IPS-18a (cell line): ENCODE results near the gene LIMS1.

Experiments used
- H3K27ac ChIP-seq: one replicate; pipeline ENCODE4 v1.5.1; 2013; ENCODE audit warnings: low read length
- H3K27me3 ChIP-seq: one replicate; pipeline ENCODE4 v1.6.1; 2013; ENCODE audit warnings: mild to moderate bottlenecking, low read length; ENCODE audit not compliant: control insufficient read depth, insufficient read depth
- H3K36me3 ChIP-seq: one replicate; pipeline ENCODE4 v1.6.1; 2013; ENCODE audit warnings: low read depth, low read length; ENCODE audit not compliant: control insufficient read depth
- H3K4me1 ChIP-seq: one replicate; pipeline ENCODE4 v1.6.1; 2013; ENCODE audit warnings: low read depth, low read length; ENCODE audit not compliant: control insufficient read depth
- H3K4me3 ChIP-seq: one replicate; pipeline ENCODE4 v1.5.1; 2013; ENCODE audit warnings: low read length
- H3K9ac ChIP-seq: one replicate; pipeline ENCODE4 v1.6.1; 2013; ENCODE audit warnings: mild to moderate bottlenecking, low read length, moderate library complexity
- H3K9me3 ChIP-seq: one replicate; pipeline ENCODE4 v1.6.1; 2013; ENCODE audit warnings: low read depth, low read length; ENCODE audit not compliant: control insufficient read depth

LIMS1 gene

GRCh38 chr2:108619925-108620620 lies 85.8 kb downstream of the LIMS1 start:
- Histone ChIP-seq H3K9ac (no peak overlapping the region), H3K27me3 (no peaks in the 10 kb centered on the region), H3K27ac (no peak overlapping the region), H3K4me1 (peaks cover 40% of the 10 kb centered on the region), H3K9me3 (no peaks in the 10 kb centered on the region), H3K4me3 (no peak overlapping the region), H3K36me3 (no peaks in the 10 kb centered on the region)

DNA sequence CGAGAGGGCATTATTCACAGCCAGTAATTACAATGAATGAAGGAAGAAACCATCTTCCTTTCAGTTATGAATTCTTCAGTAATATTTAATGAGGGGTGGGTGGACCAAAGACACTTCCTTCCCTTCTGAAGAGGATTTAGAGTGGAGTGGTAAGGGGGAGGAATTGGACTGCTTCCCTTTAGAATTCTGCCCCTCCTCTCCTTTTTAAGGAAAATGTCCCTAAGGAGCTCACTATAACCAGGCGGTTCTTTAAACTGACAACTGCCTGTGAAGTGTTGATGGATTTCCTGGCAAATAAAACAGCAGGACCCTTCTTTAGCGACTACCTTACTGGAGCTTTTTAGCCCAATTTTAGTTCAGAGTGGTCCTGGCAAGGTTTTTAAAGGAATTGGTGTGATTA lies 86.4 kb downstream of the LIMS1 start:
- H3K27me3 ChIP-seq, result no peaks in the 10 kb centered on the region
- H3K27ac ChIP-seq, result peak overlapping the region; percentile 78
- peak overlapping the region; percentile 54 for H3K4me3 ChIP-seq
- peaks cover 40% of the 10 kb centered on the region for H3K4me1 ChIP-seq
- peak overlapping the region; percentile 58 for H3K9ac ChIP-seq
- no peaks in the 10 kb centered on the region for H3K36me3 ChIP-seq
- H3K9me3 ChIP-seq, result no peaks in the 10 kb centered on the region

DNA sequence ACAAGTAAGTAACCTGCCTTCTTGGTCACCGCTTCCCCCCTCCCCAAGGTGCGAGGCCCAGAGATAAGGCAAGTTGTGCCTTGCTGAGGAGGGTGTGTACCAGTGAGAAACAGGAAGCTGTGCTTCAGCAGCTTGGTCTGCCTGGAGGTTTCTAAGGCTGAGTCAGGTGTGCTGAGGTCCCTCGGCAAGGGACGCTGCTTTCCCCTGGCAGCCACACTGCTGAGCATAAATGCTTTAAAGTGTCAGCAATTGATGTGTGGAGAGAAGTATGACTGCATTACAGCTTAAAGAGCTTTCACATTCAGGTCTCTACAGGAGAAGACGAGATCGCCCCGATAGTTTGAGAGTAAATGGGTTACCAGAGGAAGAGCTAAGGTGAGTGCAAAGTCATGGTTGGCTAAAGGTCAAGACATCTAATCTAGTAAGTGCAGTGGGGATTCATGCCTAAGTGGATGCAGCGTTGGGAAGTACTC lies 86.9 kb downstream of the LIMS1 start:
- H3K27me3 ChIP-seq, result no peaks in the 10 kb centered on the region
- H3K27ac ChIP-seq, result peak overlapping the region; percentile 78
- peak overlapping the region; percentile 58 for H3K9ac ChIP-seq
- peak overlapping the region; percentile 54 for H3K4me3 ChIP-seq
- H3K36me3 ChIP-seq, result no peaks in the 10 kb centered on the region
- H3K9me3 ChIP-seq, result no peaks in the 10 kb centered on the region
- peaks cover 40% of the 10 kb centered on the region for H3K4me1 ChIP-seq

- peak overlapping the region; percentile 54 for H3K4me3 ChIP-seq
- H3K27ac ChIP-seq, result peak overlapping the region; percentile 78
- no peaks in the 10 kb centered on the region for H3K9me3 ChIP-seq
- no peaks in the 10 kb centered on the region for H3K27me3 ChIP-seq
- H3K4me1 ChIP-seq, result peaks cover 40% of the 10 kb centered on the region
- no peaks in the 10 kb centered on the region for H3K36me3 ChIP-seq
- peak overlapping the region; percentile 58 for H3K9ac ChIP-seq
Observed at GRCh38 chr2:108621687-108622681, 87.7 kb downstream of the LIMS1 start.

DNA sequence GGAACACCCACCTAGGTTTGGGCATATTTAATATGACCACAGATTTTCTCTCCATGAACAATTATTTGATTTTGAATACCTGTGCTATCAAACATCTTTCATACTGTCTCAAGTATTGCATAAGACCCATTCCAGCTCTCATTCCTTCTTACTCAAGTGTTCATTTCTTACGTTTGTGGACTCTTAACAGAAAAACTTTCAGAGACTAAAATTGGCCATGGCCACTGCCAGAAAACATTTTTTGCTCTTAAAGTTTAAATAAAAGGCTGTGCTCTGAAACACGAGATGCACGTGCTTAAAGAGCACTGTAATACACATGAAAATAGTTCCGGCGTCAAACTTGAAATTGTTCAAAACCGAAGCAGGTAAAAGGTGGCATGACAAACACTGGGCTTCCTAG lies 89.3 kb downstream of the LIMS1 start:
- Histone ChIP-seq H3K9me3 (no peaks in the 10 kb centered on the region), H3K9ac (no peak overlapping the region), H3K27ac (no peak overlapping the region)

GRCh38 chr2:108625186-108625827 lies 91.0 kb downstream of the LIMS1 start:
- no peak overlapping the region for H3K27ac ChIP-seq
- H3K4me3 ChIP-seq, result no peak overlapping the region
- H3K4me1 ChIP-seq, result peaks cover 37% of the 10 kb centered on the region
- no peak overlapping the region for H3K9ac ChIP-seq
- no peaks in the 10 kb centered on the region for H3K36me3 ChIP-seq
- H3K27me3 ChIP-seq, result no peaks in the 10 kb centered on the region
- H3K9me3 ChIP-seq, result no peaks in the 10 kb centered on the region

More for the DNA sequence above, 89.3 kb downstream of the LIMS1 start:
- Histone ChIP-seq H3K4me1 (peaks cover 40% of the 10 kb centered on the region), H3K27me3 (no peaks in the 10 kb centered on the region), H3K4me3 (no peak overlapping the region), H3K36me3 (no peaks in the 10 kb centered on the region)

GRCh38 chr2:108625828-108626195 lies 91.5 kb downstream of the LIMS1 start:
- H3K27me3 ChIP-seq, result no peaks in the 10 kb centered on the region
- H3K27ac ChIP-seq, result no peak overlapping the region
- H3K36me3 ChIP-seq, result no peaks in the 10 kb centered on the region
- no peak overlapping the region for H3K4me3 ChIP-seq
- H3K9me3 ChIP-seq, result no peaks in the 10 kb centered on the region
- H3K9ac ChIP-seq, result no peak overlapping the region
- peaks cover 32% of the 10 kb centered on the region for H3K4me1 ChIP-seq

GRCh38 chr2:108626995-108627394 lies 92.7 kb downstream of the LIMS1 start:
- no peak overlapping the region for H3K4me3 ChIP-seq
- H3K36me3 ChIP-seq, result no peaks in the 10 kb centered on the region
- no peaks in the 10 kb centered on the region for H3K9me3 ChIP-seq
- no peak overlapping the region for H3K27ac ChIP-seq
- no peak overlapping the region for H3K9ac ChIP-seq
- H3K27me3 ChIP-seq, result no peaks in the 10 kb centered on the region
- peaks cover 21% of the 10 kb centered on the region for H3K4me1 ChIP-seq

DNA sequence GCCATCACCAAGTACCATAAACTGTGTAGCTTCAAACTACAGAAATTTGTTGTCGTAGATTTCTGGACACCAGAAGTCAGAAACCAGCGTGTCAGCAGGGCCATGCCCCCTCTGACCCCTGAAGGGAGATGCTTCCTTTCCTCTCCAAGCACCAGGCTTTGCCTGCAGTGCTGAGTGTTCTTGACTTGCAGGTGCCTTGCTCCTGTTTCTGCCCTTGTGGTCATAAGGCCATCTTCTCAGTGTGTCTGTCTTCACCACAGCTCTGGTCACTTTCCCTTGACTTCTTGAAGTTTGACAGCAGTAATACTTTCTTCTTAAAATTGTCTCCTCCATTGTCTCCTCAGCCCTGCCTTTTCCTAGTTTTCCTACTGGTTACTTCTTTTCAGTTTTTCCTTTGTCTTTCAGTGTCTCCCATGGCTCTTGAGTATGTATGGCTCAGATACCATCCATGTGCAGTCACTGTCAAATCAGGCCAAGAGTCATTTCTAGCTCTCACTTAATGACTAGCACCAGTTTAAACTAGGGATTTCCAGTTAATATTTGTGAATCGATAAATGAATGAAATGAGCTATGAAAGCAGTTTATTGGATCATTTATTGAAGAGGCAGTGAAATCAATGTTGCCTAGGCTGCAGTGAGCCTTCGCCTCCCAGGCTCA lies 93.8 kb downstream of the LIMS1 start:
- Histone ChIP-seq H3K9me3 (no peaks in the 10 kb centered on the region), H3K4me3 (no peak overlapping the region), H3K27ac (no peak overlapping the region), H3K4me1 (peaks cover 10% of the 10 kb centered on the region), H3K36me3 (no peaks in the 10 kb centered on the region), H3K27me3 (no peaks in the 10 kb centered on the region), H3K9ac (no peak overlapping the region)

DNA sequence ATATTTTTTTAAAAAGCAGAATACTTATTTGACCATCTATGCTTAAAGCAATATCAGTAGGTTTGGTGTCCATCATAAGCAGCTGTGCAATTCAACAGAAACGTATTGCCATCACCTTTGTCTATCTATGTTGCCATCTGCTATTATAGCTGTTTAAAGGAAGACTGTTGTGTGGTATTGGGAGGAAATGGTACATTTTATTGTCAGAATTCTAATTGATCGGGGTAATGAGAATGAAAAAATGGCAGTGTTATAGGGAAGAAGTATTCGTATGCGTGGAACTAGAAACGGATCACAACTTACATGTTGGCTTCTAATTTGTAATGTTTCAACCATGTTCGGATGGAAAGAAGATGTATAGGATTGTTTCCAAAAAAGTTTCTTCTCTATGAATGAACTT lies 94.7 kb downstream of the LIMS1 start:
- H3K27ac ChIP-seq, result no peak overlapping the region
- no peaks in the 10 kb centered on the region for H3K27me3 ChIP-seq
- no peaks in the 10 kb centered on the region for H3K36me3 ChIP-seq
- H3K4me3 ChIP-seq, result no peak overlapping the region
- no peaks in the 10 kb centered on the region for H3K9me3 ChIP-seq
- no peak overlapping the region for H3K9ac ChIP-seq
- peaks cover 1% of the 10 kb centered on the region for H3K4me1 ChIP-seq

DNA sequence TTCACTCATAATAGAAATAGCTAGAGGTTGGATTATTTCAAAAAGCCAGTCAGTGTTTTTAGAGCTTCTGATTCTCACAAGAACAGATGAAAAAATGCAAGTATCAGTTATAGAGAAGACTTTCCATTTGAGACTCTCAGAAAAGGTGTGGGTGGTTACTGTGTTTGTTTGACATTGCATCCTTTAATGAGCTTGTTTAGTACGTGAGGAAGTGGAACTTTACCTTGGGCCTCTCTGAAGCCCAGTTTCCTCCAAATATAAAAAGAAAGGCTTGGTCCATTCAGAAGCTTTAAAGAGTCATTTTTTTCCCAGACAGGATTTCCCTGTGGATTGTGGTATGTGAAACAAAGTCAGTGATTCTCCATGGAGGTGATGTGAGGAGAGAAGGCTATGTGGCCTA lies 95.1 kb downstream of the LIMS1 start:
- no peaks in the 10 kb centered on the region for H3K27me3 ChIP-seq
- no peak overlapping the region for H3K9ac ChIP-seq
- H3K4me3 ChIP-seq, result no peak overlapping the region
- H3K9me3 ChIP-seq, result no peaks in the 10 kb centered on the region
- H3K4me1 ChIP-seq, result peaks cover 3% of the 10 kb centered on the region
- no peak overlapping the region for H3K27ac ChIP-seq
- H3K36me3 ChIP-seq, result no peaks in the 10 kb centered on the region
